H9 (cell line): ENCODE data around the gene SNX14. TPM values are rescaled to one million over a fixed set of nuclear protein-coding genes. Genes with fewer than 3 reads are reported as not detected.

Source experiments
- DNase-seq: peaks from one replicate; pipeline ENCODE4 v3.0.0-alpha.2; 2017
- H2AFZ ChIP-seq: one replicate; pipeline ENCODE4 v1.6.1; 2013; ENCODE audit warnings: mild to moderate bottlenecking, low read length, control low read depth, moderate library complexity
- H2AK5ac ChIP-seq: 2 replicates; pipeline ENCODE4 v1.6.1; 2013; ENCODE audit warnings: low read length, control low read depth, mixed read lengths; ENCODE audit not compliant: insufficient read length
- H2BK120ac ChIP-seq: one replicate; pipeline ENCODE4 v1.6.1; 2013; ENCODE audit warnings: low read depth, mild to moderate bottlenecking, low read length, control low read depth, inconsistent platforms; ENCODE audit not compliant: poor library complexity, severe bottlenecking
- H2BK12ac ChIP-seq: 2 replicates; pipeline ENCODE4 v1.6.1; 2013; ENCODE audit warnings: low read length, control low read depth, mixed read lengths, low read depth; ENCODE audit not compliant: insufficient read length
- H2BK15ac ChIP-seq: 2 replicates; pipeline ENCODE4 v1.6.1; 2013; ENCODE audit warnings: low read depth, low read length, control low read depth
- H2BK20ac ChIP-seq: one replicate; pipeline ENCODE4 v1.6.1; 2013; ENCODE audit warnings: low read depth, mild to moderate bottlenecking, low read length, control low read depth, inconsistent platforms; ENCODE audit not compliant: poor library complexity, severe bottlenecking
- H2BK5ac ChIP-seq: 2 replicates; pipeline ENCODE4 v1.6.1; 2013; ENCODE audit warnings: low read length, control low read depth, mixed read lengths; ENCODE audit not compliant: insufficient read length
- H3K14ac ChIP-seq: 2 replicates; pipeline ENCODE4 v1.6.1; 2013; ENCODE audit warnings: low read length, control low read depth; ENCODE audit not compliant: insufficient read depth
- H3K18ac ChIP-seq: 2 replicates; pipeline ENCODE4 v1.6.1; 2013; ENCODE audit warnings: low read depth, mild to moderate bottlenecking, mixed read lengths, low read length, control low read depth; ENCODE audit not compliant: insufficient read length
- H3K23ac ChIP-seq: 2 replicates; pipeline ENCODE4 v1.6.1; 2013; ENCODE audit warnings: low read length, control low read depth, mixed read lengths, low read depth; ENCODE audit not compliant: insufficient read length
- H3K23me2 ChIP-seq: 2 replicates; pipeline ENCODE4 v1.6.1; 2013; ENCODE audit warnings: low read depth, mild to moderate bottlenecking, mixed read lengths, low read length, control low read depth; ENCODE audit not compliant: insufficient read length, poor library complexity, severe bottlenecking
- H3K27ac ChIP-seq: 2 replicates; pipeline ENCODE4 v1.5.1; 2013; ENCODE audit warnings: low read length, control low read depth, mixed read lengths, low read depth; ENCODE audit not compliant: insufficient read length
- H3K27me3 ChIP-seq: 2 replicates; pipeline ENCODE4 v1.6.1; 2013; ENCODE audit warnings: low read length, control low read depth, inconsistent platforms; ENCODE audit not compliant: insufficient read depth
- H3K4ac ChIP-seq: 2 replicates; pipeline ENCODE4 v1.6.1; 2013; ENCODE audit warnings: low read depth, mild to moderate bottlenecking, control low read depth, inconsistent platforms, low read length, moderate library complexity
- H3K4me1 ChIP-seq: 2 replicates; pipeline ENCODE4 v1.6.1; 2013; ENCODE audit warnings: low read length, control low read depth, inconsistent platforms; ENCODE audit not compliant: insufficient read depth
- H3K4me2 ChIP-seq: 2 replicates; pipeline ENCODE4 v1.6.1; 2013; ENCODE audit warnings: low read length, control low read depth, mixed read lengths; ENCODE audit not compliant: insufficient read length, insufficient read depth
- H3K56ac ChIP-seq: 2 replicates; pipeline ENCODE4 v1.6.1; 2013; ENCODE audit warnings: low read depth, mild to moderate bottlenecking, mixed read lengths, low read length, control low read depth; ENCODE audit not compliant: insufficient read length
- H3K79me1 ChIP-seq: 2 replicates; pipeline ENCODE4 v1.6.1; 2013; ENCODE audit warnings: low read depth, mild to moderate bottlenecking, moderate library complexity, low read length, control low read depth, inconsistent platforms; ENCODE audit not compliant: insufficient read depth, poor library complexity, severe bottlenecking
- H3K79me2 ChIP-seq: 2 replicates; pipeline ENCODE4 v1.6.1; 2013; ENCODE audit warnings: low read length, control low read depth, inconsistent platforms; ENCODE audit not compliant: insufficient read depth
- H3K9ac ChIP-seq: 2 replicates; pipeline ENCODE4 v1.6.1; 2013; ENCODE audit warnings: low read length, control low read depth, mixed read lengths; ENCODE audit not compliant: insufficient read length; ENCODE audit errors: extremely low read depth
- H3K9me3 ChIP-seq: one replicate; pipeline ENCODE4 v1.6.1; 2013; ENCODE audit warnings: low read depth, low read length, inconsistent platforms; ENCODE audit not compliant: control insufficient read depth
- H3T11ph ChIP-seq: one replicate; pipeline ENCODE4 v1.6.1; 2013; ENCODE audit warnings: mild to moderate bottlenecking, low read length, control low read depth, inconsistent platforms
- H4K20me1 ChIP-seq: one replicate; pipeline ENCODE4 v1.6.1; 2013; ENCODE audit not compliant: control insufficient read depth, insufficient read length, insufficient read depth
- H4K5ac ChIP-seq: 2 replicates; pipeline ENCODE4 v1.6.1; 2013; ENCODE audit warnings: low read depth, mild to moderate bottlenecking, mixed read lengths, low read length, control low read depth; ENCODE audit not compliant: insufficient read length
- H4K8ac ChIP-seq: replicated peaks from 2 replicates; pipeline ENCODE4 v1.6.1; 2013; ENCODE audit warnings: low read length, control low read depth, mixed read lengths, low read depth; ENCODE audit not compliant: insufficient read length
- H4K91ac ChIP-seq: 2 replicates; pipeline ENCODE4 v1.6.1; 2013; ENCODE audit warnings: low read depth, mild to moderate bottlenecking, moderate library complexity, mixed read lengths, low read length, control low read depth; ENCODE audit not compliant: insufficient read length
- H3K27ac Mint-ChIP-seq, 3 experiments: 2 replicates in 2 of 3; 3 replicates in 1 of 3; pipeline ENCODE4 v1.8.0; 2020 to 2021; ENCODE audit warnings: mixed read lengths in 3 of 3, mild to moderate bottlenecking in 1 of 3, moderate library complexity in 1 of 3
- H3K27me3 Mint-ChIP-seq: 2 replicates; pipeline ENCODE4 v1.8.0; 2021; ENCODE audit warnings: low read depth, mild to moderate bottlenecking, moderate library complexity, mixed read lengths
- H3K36me3 Mint-ChIP-seq, 3 experiments: 2 replicates in 2 of 3; 3 replicates in 1 of 3; pipeline ENCODE4 v1.8.0; 2020 to 2021; ENCODE audit warnings: low read depth in 3 of 3, mixed read lengths in 3 of 3; ENCODE audit not compliant: insufficient read depth in 1 of 3
- H3K4me1 Mint-ChIP-seq, 2 experiments: 2 replicates each; pipeline ENCODE4 v1.8.0; 2020; ENCODE audit warnings: mixed read lengths in 2 of 2
- H3K4me3 Mint-ChIP-seq, 2 experiments: 2 replicates in 1 of 2; 3 replicates in 1 of 2; pipeline ENCODE4 v1.8.0; 2020 to 2021; ENCODE audit warnings: mild to moderate bottlenecking in 2 of 2, mixed read lengths in 2 of 2, moderate library complexity in 1 of 2
- H3K9me3 Mint-ChIP-seq, 2 experiments: 2 replicates in 1 of 2; 3 replicates in 1 of 2; pipeline ENCODE4 v1.8.0; 2020; ENCODE audit warnings: mild to moderate bottlenecking in 2 of 2, mixed read lengths in 2 of 2, moderate library complexity in 1 of 2
- WGBS: extraction: QIAGEN DNeasy Blood & Tissue Kit; methylation state at CpG from one replicate; pipeline ENCODE4 v1.1.7; 2013; ENCODE audit warnings: missing lambda C conversion rate, low lambda C conversion rate, mixed read lengths; ENCODE audit not compliant: insufficient read length; ENCODE audit errors: extremely low coverage; 5-methylcytosine and 5-hydroxymethylcytosine counted together
- total RNA-seq: library from RNA; stranded (reverse); gene quantifications from 2 replicates; pipeline ENCODE4 v1.2.1, GENCODE V29; 2021
- TF ChIP-seq, protein P1 (sequence below): fragments of 200-600 bp; sonication (generic); conservative IDR thresholded peaks from 3 replicates; pipeline ENCODE4 v1.8.0; 2021; ENCODE audit warnings: antibody characterized with exemption, mild to moderate bottlenecking

Gene SNX14
- total RNA-seq, 1 experiment from 2014 or later, result 33.0 TPM

DNA sequence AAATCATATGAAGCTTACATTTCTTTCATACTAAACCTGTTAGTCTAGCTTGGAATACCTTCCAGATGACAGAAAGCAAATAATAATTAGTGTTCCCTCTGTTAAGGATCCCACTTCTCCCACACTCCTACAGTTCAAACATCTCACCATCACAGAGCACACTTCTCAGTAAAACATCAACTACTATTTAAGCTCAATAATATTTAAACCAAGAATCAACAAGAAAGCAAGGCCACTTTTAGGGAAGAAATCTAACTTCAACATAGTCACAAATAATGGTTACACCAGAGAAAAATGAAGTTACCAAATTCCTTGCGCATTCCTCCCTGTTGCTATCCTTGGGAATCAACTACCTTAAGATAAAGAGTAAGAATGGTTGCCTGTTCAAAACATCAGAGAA lies 1.6 kb downstream of the SNX14 start:
- no peak for DNase-seq
- peaks cover 1 to 8% (median 4%) of the 10 kb centered on the region in 3 experiments; a peak in 5 of 7 replicates for H3K36me3 Mint-ChIP-seq
- TF ChIP-seq, protein P1, sequence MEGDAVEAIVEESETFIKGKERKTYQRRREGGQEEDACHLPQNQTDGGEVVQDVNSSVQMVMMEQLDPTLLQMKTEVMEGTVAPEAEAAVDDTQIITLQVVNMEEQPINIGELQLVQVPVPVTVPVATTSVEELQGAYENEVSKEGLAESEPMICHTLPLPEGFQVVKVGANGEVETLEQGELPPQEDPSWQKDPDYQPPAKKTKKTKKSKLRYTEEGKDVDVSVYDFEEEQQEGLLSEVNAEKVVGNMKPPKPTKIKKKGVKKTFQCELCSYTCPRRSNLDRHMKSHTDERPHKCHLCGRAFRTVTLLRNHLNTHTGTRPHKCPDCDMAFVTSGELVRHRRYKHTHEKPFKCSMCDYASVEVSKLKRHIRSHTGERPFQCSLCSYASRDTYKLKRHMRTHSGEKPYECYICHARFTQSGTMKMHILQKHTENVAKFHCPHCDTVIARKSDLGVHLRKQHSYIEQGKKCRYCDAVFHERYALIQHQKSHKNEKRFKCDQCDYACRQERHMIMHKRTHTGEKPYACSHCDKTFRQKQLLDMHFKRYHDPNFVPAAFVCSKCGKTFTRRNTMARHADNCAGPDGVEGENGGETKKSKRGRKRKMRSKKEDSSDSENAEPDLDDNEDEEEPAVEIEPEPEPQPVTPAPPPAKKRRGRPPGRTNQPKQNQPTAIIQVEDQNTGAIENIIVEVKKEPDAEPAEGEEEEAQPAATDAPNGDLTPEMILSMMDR, result no peak
- no peaks in the 10 kb centered on the region for H4K20me1 ChIP-seq
- H2AK5ac ChIP-seq, result no peak overlapping the region
- no peak overlapping the region for H3K23ac ChIP-seq
- H3K4me1 ChIP-seq, result no peaks in the 10 kb centered on the region
- no peaks in the 10 kb centered on the region for H3K27me3 ChIP-seq
- peaks cover 12 to 15% of the 10 kb centered on the region in 2 experiments for H3K4me1 Mint-ChIP-seq
- no peaks in the 10 kb centered on the region for H3K79me1 ChIP-seq
- H3K18ac ChIP-seq, result no peak overlapping the region
- H3K4me3 Mint-ChIP-seq, result peak overlapping the region; percentile 95 to 96
- no peak overlapping the region for H2BK20ac ChIP-seq
- H3K27ac ChIP-seq, result no peak overlapping the region
- no peaks in the 10 kb centered on the region; the same call in 1 of the 2 replicates for H3K79me2 ChIP-seq
- H3K27ac Mint-ChIP-seq, result no peak overlapping the region
- peaks cover 6% of the 10 kb centered on the region; the same call in 1 of the 2 replicates for H3K27me3 Mint-ChIP-seq
- no peak overlapping the region for H3T11ph ChIP-seq
- no peak overlapping the region for H2AFZ ChIP-seq
- H3K4me2 ChIP-seq, result no peak overlapping the region
- no peak overlapping the region for H3K4ac ChIP-seq
- H3K9me3 Mint-ChIP-seq, result peaks cover 0 to 3% of the 10 kb centered on the region in 2 experiments; a peak in 3 of 5 replicates
- no peak overlapping the region for H3K56ac ChIP-seq
- no peaks in the 10 kb centered on the region for H3K9me3 ChIP-seq
- H2BK120ac ChIP-seq, result no peak overlapping the region
- no peak overlapping the region for H2BK15ac ChIP-seq
- H2BK5ac ChIP-seq, result no peak overlapping the region
- WGBS, result no CpG with 5 or more reads among the region's 1 CpG
- H3K14ac ChIP-seq, result no peak overlapping the region
- H4K8ac ChIP-seq, result no peak overlapping the region
- H2BK12ac ChIP-seq, result no peak overlapping the region
- no peak overlapping the region for H4K91ac ChIP-seq
- H3K23me2 ChIP-seq, result peaks cover 4% of the 10 kb centered on the region
- no peak overlapping the region for H3K9ac ChIP-seq
- no peak overlapping the region for H4K5ac ChIP-seq
